Stimulated activated CD8-positive, alpha-beta memory T cell treated with anti-CD3 and anti-CD28 coated beads, Interleukin-15, amount 100 ng/mL, for 48 hours (primary cell): Measurements from ENCODE around the gene GALNT17.
"Not testable (repeated sequence)": the region's sequence is repeated elsewhere in the genome, so short reads cannot be mapped to it uniquely, and the experiment has no call there.

Source experiments
- DNase-seq, 2 donors: peaks; one replicate each; pipeline ENCODE4 v3.0.0-alpha.2; 2020; ENCODE audit warnings: low read depth in 2 of 2

Gene GALNT17

GRCh38 chr7:71737931-71738540 lies 606.1 kb downstream of the GALNT17 start:
- not testable (repeated sequence) for DNase-seq

- no peak for DNase-seq
These were observed 607.7 kb downstream of the GALNT17 start for GRCh38 chr7:71739520-71740173.

- no peak for DNase-seq
These were observed 608.2 kb downstream of the GALNT17 start for GRCh38 chr7:71740174-71740560.

- DNase-seq: no peak
These were observed 614.1 kb downstream of the GALNT17 start for GRCh38 chr7:71746006-71746405.

- no peak for DNase-seq
These were observed 618.3 kb downstream of the GALNT17 start for GRCh38 chr7:71750290-71750689.

GRCh38 chr7:71752171-71752935 lies 620.4 kb downstream of the GALNT17 start:
- DNase-seq: peak; percentile 17 to 29

- no peak for DNase-seq
These were observed 621.3 kb downstream of the GALNT17 start for GRCh38 chr7:71753236-71753635.

- DNase-seq: no peak
These were observed 622.2 kb downstream of the GALNT17 start for GRCh38 chr7:71753956-71754664.

GRCh38 chr7:71754828-71755227 lies 622.9 kb downstream of the GALNT17 start:
- DNase-seq: no peak

- no peak for DNase-seq
These were observed 629.4 kb downstream of the GALNT17 start for GRCh38 chr7:71761336-71761735.
